DOHH2 (cell line): ENCODE results near the gene FZR1.

ENCODE experiments used
- H3F3A ChIP-seq: fragments of 200-600 bp; sonication (generic), shearing (Covaris generic); 2 replicates; pipeline ENCODE4 v1.6.0; 2016; ENCODE audit warnings: antibody characterized with exemption, mild to moderate bottlenecking; ENCODE audit not compliant: control insufficient read depth, insufficient read depth
- H3K27ac ChIP-seq: fragments of 200-600 bp; sonication (generic); 2 replicates; pipeline ENCODE4 v1.5.1; 2014; ENCODE audit warnings: low read depth, mild to moderate bottlenecking, low read length, moderate library complexity
- H3K27me3 ChIP-seq: fragments of 200-600 bp; sonication (generic); 2 replicates; pipeline ENCODE4 v1.6.1; 2014; ENCODE audit warnings: mild to moderate bottlenecking, low read length, mixed read lengths; ENCODE audit not compliant: control insufficient read depth
- H3K36me3 ChIP-seq: fragments of 200-600 bp; sonication (generic); 2 replicates; pipeline ENCODE4 v1.6.1; 2014; ENCODE audit warnings: mild to moderate bottlenecking, low read length, moderate library complexity, mixed read lengths; ENCODE audit not compliant: control insufficient read depth
- H3K4me1 ChIP-seq: fragments of 200-600 bp; sonication (generic); 2 replicates; pipeline ENCODE4 v1.6.1; 2014; ENCODE audit warnings: mild to moderate bottlenecking, low read length, mixed read lengths; ENCODE audit not compliant: control insufficient read depth
- H3K4me2 ChIP-seq: fragments of 200-600 bp; sonication (generic); 2 replicates; pipeline ENCODE4 v1.6.0; 2014; ENCODE audit warnings: mild to moderate bottlenecking, low read length, moderate library complexity
- H3K4me3 ChIP-seq: fragments of 200-600 bp; sonication (generic); 2 replicates; pipeline ENCODE4 v1.5.1; 2014; ENCODE audit warnings: mild to moderate bottlenecking, low read length, mixed read lengths
- H3K79me2 ChIP-seq: fragments of 200-600 bp; sonication (generic); 2 replicates; pipeline ENCODE4 v1.6.1; 2014; ENCODE audit warnings: mild to moderate bottlenecking, low read length, mixed read lengths; ENCODE audit not compliant: control insufficient read depth
- H3K9me2 ChIP-seq: fragments of 200-600 bp; sonication (generic); replicated peaks from 2 replicates; pipeline ENCODE4 v1.6.1; 2014; ENCODE audit warnings: mild to moderate bottlenecking, low read length, mixed read lengths; ENCODE audit not compliant: control insufficient read depth
- H3K9me3 ChIP-seq: fragments of 200-600 bp; sonication (generic); 2 replicates; pipeline ENCODE4 v1.6.1; 2014; ENCODE audit warnings: antibody characterized with exemption, low read length, mixed read lengths; ENCODE audit not compliant: control insufficient read depth, insufficient read depth
- H4K20me1 ChIP-seq: fragments of 200-600 bp; sonication (generic); 2 replicates; pipeline ENCODE4 v1.6.0; 2014; ENCODE audit warnings: low read depth, mild to moderate bottlenecking, antibody characterized with exemption, low read length, moderate library complexity; ENCODE audit not compliant: control insufficient read depth, insufficient read depth
- EZH2phosphoT487 ChIP-seq: fragments of 200-600 bp; sonication (generic); IDR thresholded peaks from 2 replicates; pipeline ENCODE4 v1.6.1; 2017; ENCODE audit warnings: borderline replicate concordance, mild to moderate bottlenecking, antibody characterized with exemption, low read length, moderate library complexity, mixed read lengths
- TF ChIP-seq, protein P1 (sequence below): fragments of 200-600 bp; sonication (generic); IDR thresholded peaks from one replicate; pipeline ENCODE4 v1.5.1; 2014; ENCODE audit warnings: antibody characterized with exemption, mild to moderate bottlenecking, low read depth, low read length; ENCODE audit not compliant: poor library complexity, severe bottlenecking

Gene FZR1

DNA sequence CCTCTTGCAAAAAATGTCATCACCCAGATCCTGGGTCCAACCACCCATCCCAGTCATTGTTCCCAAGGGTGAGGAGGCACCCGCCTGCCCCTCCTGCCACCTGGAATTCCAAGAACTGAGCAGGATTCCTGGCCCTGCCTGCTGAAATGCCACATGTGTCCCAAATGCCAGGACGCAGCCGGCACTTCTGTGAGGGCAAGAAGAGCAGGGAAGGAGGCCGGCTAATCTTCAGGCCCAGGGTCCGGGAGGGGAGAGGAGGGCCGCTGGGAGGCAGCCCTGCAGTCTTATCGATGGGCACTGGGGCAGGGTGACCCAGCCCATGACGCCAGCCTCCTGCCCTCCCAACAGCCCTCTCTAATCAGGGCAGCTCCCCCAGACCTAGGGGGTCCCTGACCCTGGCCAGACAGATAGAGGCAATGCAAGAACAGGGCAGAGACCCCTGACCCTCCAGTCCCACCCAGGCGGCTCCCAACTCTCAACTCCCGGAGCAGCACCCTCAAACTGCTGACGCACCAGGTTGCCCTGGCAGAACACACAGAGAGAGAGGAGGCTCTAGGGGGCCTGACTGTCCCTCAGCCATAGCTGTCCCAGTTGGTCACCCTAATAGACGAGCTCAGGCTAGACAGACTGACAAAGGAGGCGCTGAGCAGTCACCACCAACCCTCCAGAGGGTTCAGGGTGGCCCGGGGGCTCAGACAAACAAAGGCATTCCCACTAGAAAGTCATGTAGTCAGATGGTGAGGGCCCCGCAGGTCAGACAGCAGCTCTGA lies 49.7 kb downstream of the FZR1 start:
- Histone ChIP-seq H3K9me2 (no peaks in the 10 kb centered on the region), H3K4me2 (peak overlapping the region; percentile 95), H3K27me3 (no peaks in the 10 kb centered on the region), H3K36me3 (peaks cover 9% of the 10 kb centered on the region; the same call in 1 of the 2 replicates), H3K27ac (peak overlapping the region; percentile 27; the same call in 1 of the 2 replicates), H3K9me3 (no peaks in the 10 kb centered on the region), H4K20me1 (no peaks in the 10 kb centered on the region; the same call in 1 of the 2 replicates), H3F3A (peaks cover 17% of the 10 kb centered on the region), H3K4me1 (peaks cover 67% of the 10 kb centered on the region), H3K79me2 (peaks cover 55% of the 10 kb centered on the region), H3K4me3 (peak overlapping the region; percentile 97)
- TF ChIP-seq EZH2phosphoT487, result no peak
- TF ChIP-seq, protein P1, sequence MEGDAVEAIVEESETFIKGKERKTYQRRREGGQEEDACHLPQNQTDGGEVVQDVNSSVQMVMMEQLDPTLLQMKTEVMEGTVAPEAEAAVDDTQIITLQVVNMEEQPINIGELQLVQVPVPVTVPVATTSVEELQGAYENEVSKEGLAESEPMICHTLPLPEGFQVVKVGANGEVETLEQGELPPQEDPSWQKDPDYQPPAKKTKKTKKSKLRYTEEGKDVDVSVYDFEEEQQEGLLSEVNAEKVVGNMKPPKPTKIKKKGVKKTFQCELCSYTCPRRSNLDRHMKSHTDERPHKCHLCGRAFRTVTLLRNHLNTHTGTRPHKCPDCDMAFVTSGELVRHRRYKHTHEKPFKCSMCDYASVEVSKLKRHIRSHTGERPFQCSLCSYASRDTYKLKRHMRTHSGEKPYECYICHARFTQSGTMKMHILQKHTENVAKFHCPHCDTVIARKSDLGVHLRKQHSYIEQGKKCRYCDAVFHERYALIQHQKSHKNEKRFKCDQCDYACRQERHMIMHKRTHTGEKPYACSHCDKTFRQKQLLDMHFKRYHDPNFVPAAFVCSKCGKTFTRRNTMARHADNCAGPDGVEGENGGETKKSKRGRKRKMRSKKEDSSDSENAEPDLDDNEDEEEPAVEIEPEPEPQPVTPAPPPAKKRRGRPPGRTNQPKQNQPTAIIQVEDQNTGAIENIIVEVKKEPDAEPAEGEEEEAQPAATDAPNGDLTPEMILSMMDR, result no peak

DNA sequence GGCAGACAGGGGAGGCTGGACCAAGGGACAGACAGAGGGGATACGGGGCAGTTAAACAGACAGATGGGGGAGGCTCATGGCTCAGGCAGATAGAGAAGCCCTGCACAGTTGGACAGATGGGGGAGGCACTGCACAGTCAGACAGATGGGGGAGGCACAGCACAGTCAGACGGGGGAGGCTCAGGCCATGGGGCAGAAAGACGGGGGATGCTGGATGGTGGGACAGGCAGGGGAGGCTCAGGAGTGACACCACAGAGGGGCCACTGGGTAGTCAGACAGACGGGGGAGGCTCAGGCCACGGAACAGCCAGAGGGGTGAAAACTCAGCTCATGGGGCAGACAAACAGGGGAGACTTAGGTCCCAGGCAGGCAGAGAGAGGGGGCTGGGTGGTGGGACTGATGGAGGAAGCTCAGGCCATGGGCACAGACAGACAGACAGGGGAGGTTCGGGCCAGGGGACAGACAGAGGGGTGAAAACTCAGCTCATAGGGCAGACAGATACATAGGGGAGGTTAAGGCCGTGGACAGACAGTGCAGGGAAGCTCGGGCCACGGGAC lies 50.4 kb downstream of the FZR1 start:
- H3K9me3 ChIP-seq, result no peaks in the 10 kb centered on the region
- H3K4me1 ChIP-seq, result peaks cover 67% of the 10 kb centered on the region
- no peaks in the 10 kb centered on the region for H3K9me2 ChIP-seq
- TF ChIP-seq, protein P1, result no peak
- TF ChIP-seq EZH2phosphoT487, result no peak
- H3F3A ChIP-seq, result peaks cover 17% of the 10 kb centered on the region
- H3K4me3 ChIP-seq, result peak overlapping the region; percentile 97
- H3K4me2 ChIP-seq, result peak overlapping the region; percentile 95
- H3K79me2 ChIP-seq, result peaks cover 48% of the 10 kb centered on the region
- no peaks in the 10 kb centered on the region; the same call in 1 of the 2 replicates for H4K20me1 ChIP-seq
- no peaks in the 10 kb centered on the region for H3K27me3 ChIP-seq
- peak overlapping the region; percentile 27 for H3K27ac ChIP-seq
- H3K36me3 ChIP-seq, result peaks cover 4% of the 10 kb centered on the region; the same call in 1 of the 2 replicates

DNA sequence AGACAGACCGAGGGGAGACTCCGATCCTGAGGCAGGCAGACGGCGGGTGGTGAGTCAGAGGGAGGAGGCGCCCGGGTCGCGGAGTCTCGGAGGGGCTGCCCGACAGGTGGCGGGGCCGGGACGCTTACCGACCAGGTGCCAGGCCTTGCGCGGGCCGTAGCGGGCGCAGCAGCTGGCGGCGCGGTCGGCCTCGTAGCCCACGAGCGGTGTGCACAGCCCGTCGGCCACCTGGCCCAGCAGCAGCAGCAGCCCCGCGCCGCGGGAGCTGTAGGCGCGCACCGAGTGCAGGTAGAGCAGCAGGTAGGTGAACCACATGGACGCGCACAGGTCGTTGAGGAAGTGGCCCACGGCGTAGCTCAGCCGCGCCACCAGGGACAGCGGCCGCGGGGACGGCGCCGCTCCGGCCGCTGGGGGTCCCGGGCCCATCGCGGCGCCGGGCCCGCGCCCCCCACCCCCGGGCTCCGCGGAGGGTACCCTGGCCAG lies 50.9 kb downstream of the FZR1 start:
- no peaks in the 10 kb centered on the region; the same call in 1 of the 2 replicates for H4K20me1 ChIP-seq
- H3K4me2 ChIP-seq, result peak overlapping the region; percentile 95
- H3K36me3 ChIP-seq, result peaks cover 4% of the 10 kb centered on the region; the same call in 1 of the 2 replicates
- H3K9me3 ChIP-seq, result no peaks in the 10 kb centered on the region
- H3K4me1 ChIP-seq, result peaks cover 65% of the 10 kb centered on the region
- TF ChIP-seq EZH2phosphoT487, result no peak
- TF ChIP-seq, protein P1, result peak; percentile 16
- no peaks in the 10 kb centered on the region for H3K9me2 ChIP-seq
- H3K27me3 ChIP-seq, result no peaks in the 10 kb centered on the region
- peaks cover 17% of the 10 kb centered on the region for H3F3A ChIP-seq
- H3K27ac ChIP-seq, result peak overlapping the region; percentile 27
- H3K79me2 ChIP-seq, result peaks cover 43% of the 10 kb centered on the region
- peak overlapping the region; percentile 97 for H3K4me3 ChIP-seq
